H9 (cell line): ENCODE data around the gene LACRT. TPM values are rescaled to one million over a fixed set of nuclear protein-coding genes. Genes with fewer than 3 reads are reported as not detected.

Source experiments
- DNase-seq: peaks from one replicate; pipeline ENCODE4 v3.0.0-alpha.2; 2017
- H2AFZ ChIP-seq: one replicate; pipeline ENCODE4 v1.6.1; 2013; ENCODE audit warnings: mild to moderate bottlenecking, low read length, control low read depth, moderate library complexity
- H2AK5ac ChIP-seq: 2 replicates; pipeline ENCODE4 v1.6.1; 2013; ENCODE audit warnings: low read length, control low read depth, mixed read lengths; ENCODE audit not compliant: insufficient read length
- H2BK120ac ChIP-seq: one replicate; pipeline ENCODE4 v1.6.1; 2013; ENCODE audit warnings: low read depth, mild to moderate bottlenecking, low read length, control low read depth, inconsistent platforms; ENCODE audit not compliant: poor library complexity, severe bottlenecking
- H2BK12ac ChIP-seq: 2 replicates; pipeline ENCODE4 v1.6.1; 2013; ENCODE audit warnings: low read length, control low read depth, mixed read lengths, low read depth; ENCODE audit not compliant: insufficient read length
- H2BK15ac ChIP-seq: 2 replicates; pipeline ENCODE4 v1.6.1; 2013; ENCODE audit warnings: low read depth, low read length, control low read depth
- H2BK20ac ChIP-seq: one replicate; pipeline ENCODE4 v1.6.1; 2013; ENCODE audit warnings: low read depth, mild to moderate bottlenecking, low read length, control low read depth, inconsistent platforms; ENCODE audit not compliant: poor library complexity, severe bottlenecking
- H2BK5ac ChIP-seq: 2 replicates; pipeline ENCODE4 v1.6.1; 2013; ENCODE audit warnings: low read length, control low read depth, mixed read lengths; ENCODE audit not compliant: insufficient read length
- H3K14ac ChIP-seq: 2 replicates; pipeline ENCODE4 v1.6.1; 2013; ENCODE audit warnings: low read length, control low read depth; ENCODE audit not compliant: insufficient read depth
- H3K18ac ChIP-seq: 2 replicates; pipeline ENCODE4 v1.6.1; 2013; ENCODE audit warnings: low read depth, mild to moderate bottlenecking, mixed read lengths, low read length, control low read depth; ENCODE audit not compliant: insufficient read length
- H3K23ac ChIP-seq: 2 replicates; pipeline ENCODE4 v1.6.1; 2013; ENCODE audit warnings: low read length, control low read depth, mixed read lengths, low read depth; ENCODE audit not compliant: insufficient read length
- H3K23me2 ChIP-seq: 2 replicates; pipeline ENCODE4 v1.6.1; 2013; ENCODE audit warnings: low read depth, mild to moderate bottlenecking, mixed read lengths, low read length, control low read depth; ENCODE audit not compliant: insufficient read length, poor library complexity, severe bottlenecking
- H3K27ac ChIP-seq: 2 replicates; pipeline ENCODE4 v1.5.1; 2013; ENCODE audit warnings: low read length, control low read depth, mixed read lengths, low read depth; ENCODE audit not compliant: insufficient read length
- H3K27me3 ChIP-seq: 2 replicates; pipeline ENCODE4 v1.6.1; 2013; ENCODE audit warnings: low read length, control low read depth, inconsistent platforms; ENCODE audit not compliant: insufficient read depth
- H3K4ac ChIP-seq: 2 replicates; pipeline ENCODE4 v1.6.1; 2013; ENCODE audit warnings: low read depth, mild to moderate bottlenecking, control low read depth, inconsistent platforms, low read length, moderate library complexity
- H3K4me1 ChIP-seq: 2 replicates; pipeline ENCODE4 v1.6.1; 2013; ENCODE audit warnings: low read length, control low read depth, inconsistent platforms; ENCODE audit not compliant: insufficient read depth
- H3K4me2 ChIP-seq: 2 replicates; pipeline ENCODE4 v1.6.1; 2013; ENCODE audit warnings: low read length, control low read depth, mixed read lengths; ENCODE audit not compliant: insufficient read length, insufficient read depth
- H3K56ac ChIP-seq: 2 replicates; pipeline ENCODE4 v1.6.1; 2013; ENCODE audit warnings: low read depth, mild to moderate bottlenecking, mixed read lengths, low read length, control low read depth; ENCODE audit not compliant: insufficient read length
- H3K79me1 ChIP-seq: 2 replicates; pipeline ENCODE4 v1.6.1; 2013; ENCODE audit warnings: low read depth, mild to moderate bottlenecking, moderate library complexity, low read length, control low read depth, inconsistent platforms; ENCODE audit not compliant: insufficient read depth, poor library complexity, severe bottlenecking
- H3K79me2 ChIP-seq: 2 replicates; pipeline ENCODE4 v1.6.1; 2013; ENCODE audit warnings: low read length, control low read depth, inconsistent platforms; ENCODE audit not compliant: insufficient read depth
- H3K9ac ChIP-seq: 2 replicates; pipeline ENCODE4 v1.6.1; 2013; ENCODE audit warnings: low read length, control low read depth, mixed read lengths; ENCODE audit not compliant: insufficient read length; ENCODE audit errors: extremely low read depth
- H3K9me3 ChIP-seq: one replicate; pipeline ENCODE4 v1.6.1; 2013; ENCODE audit warnings: low read depth, low read length, inconsistent platforms; ENCODE audit not compliant: control insufficient read depth
- H3T11ph ChIP-seq: one replicate; pipeline ENCODE4 v1.6.1; 2013; ENCODE audit warnings: mild to moderate bottlenecking, low read length, control low read depth, inconsistent platforms
- H4K20me1 ChIP-seq: one replicate; pipeline ENCODE4 v1.6.1; 2013; ENCODE audit not compliant: control insufficient read depth, insufficient read length, insufficient read depth
- H4K5ac ChIP-seq: 2 replicates; pipeline ENCODE4 v1.6.1; 2013; ENCODE audit warnings: low read depth, mild to moderate bottlenecking, mixed read lengths, low read length, control low read depth; ENCODE audit not compliant: insufficient read length
- H4K8ac ChIP-seq: replicated peaks from 2 replicates; pipeline ENCODE4 v1.6.1; 2013; ENCODE audit warnings: low read length, control low read depth, mixed read lengths, low read depth; ENCODE audit not compliant: insufficient read length
- H4K91ac ChIP-seq: 2 replicates; pipeline ENCODE4 v1.6.1; 2013; ENCODE audit warnings: low read depth, mild to moderate bottlenecking, moderate library complexity, mixed read lengths, low read length, control low read depth; ENCODE audit not compliant: insufficient read length
- H3K27ac Mint-ChIP-seq, 3 experiments: 2 replicates in 2 of 3; 3 replicates in 1 of 3; pipeline ENCODE4 v1.8.0; 2020 to 2021; ENCODE audit warnings: mixed read lengths in 3 of 3, mild to moderate bottlenecking in 1 of 3, moderate library complexity in 1 of 3
- H3K27me3 Mint-ChIP-seq: 2 replicates; pipeline ENCODE4 v1.8.0; 2021; ENCODE audit warnings: low read depth, mild to moderate bottlenecking, moderate library complexity, mixed read lengths
- H3K36me3 Mint-ChIP-seq, 3 experiments: 2 replicates in 2 of 3; 3 replicates in 1 of 3; pipeline ENCODE4 v1.8.0; 2020 to 2021; ENCODE audit warnings: low read depth in 3 of 3, mixed read lengths in 3 of 3; ENCODE audit not compliant: insufficient read depth in 1 of 3
- H3K4me1 Mint-ChIP-seq, 2 experiments: 2 replicates each; pipeline ENCODE4 v1.8.0; 2020; ENCODE audit warnings: mixed read lengths in 2 of 2
- H3K4me3 Mint-ChIP-seq, 2 experiments: 2 replicates in 1 of 2; 3 replicates in 1 of 2; pipeline ENCODE4 v1.8.0; 2020 to 2021; ENCODE audit warnings: mild to moderate bottlenecking in 2 of 2, mixed read lengths in 2 of 2, moderate library complexity in 1 of 2
- H3K9me3 Mint-ChIP-seq, 2 experiments: 2 replicates in 1 of 2; 3 replicates in 1 of 2; pipeline ENCODE4 v1.8.0; 2020; ENCODE audit warnings: mild to moderate bottlenecking in 2 of 2, mixed read lengths in 2 of 2, moderate library complexity in 1 of 2
- CTCF ChIP-seq: fragments of 200-600 bp; sonication (generic); conservative IDR thresholded peaks from 3 replicates; pipeline ENCODE4 v1.8.0; 2021; ENCODE audit warnings: antibody characterized with exemption, mild to moderate bottlenecking
- WGBS: extraction: QIAGEN DNeasy Blood & Tissue Kit; methylation state at CpG from one replicate; pipeline ENCODE4 v1.1.7; 2013; ENCODE audit warnings: missing lambda C conversion rate, low lambda C conversion rate, mixed read lengths; ENCODE audit not compliant: insufficient read length; ENCODE audit errors: extremely low coverage; 5-methylcytosine and 5-hydroxymethylcytosine counted together
- total RNA-seq: library from RNA; stranded (reverse); gene quantifications from 2 replicates; pipeline ENCODE4 v1.2.1, GENCODE V29; 2021

The LACRT gene
- total RNA-seq, 1 experiment from 2014 or later, result not detected

GRCh38 chr12:54602661-54603060, 32.0 kb downstream of the LACRT start:
- no peak overlapping the region for H2BK12ac ChIP-seq
- H3K27me3 Mint-ChIP-seq, result peaks cover 64% of the 10 kb centered on the region
- no peak overlapping the region for H4K91ac ChIP-seq
- no CpG with 5 or more reads among the region's 2 CpGs for WGBS
- no peak overlapping the region for H2BK15ac ChIP-seq
- H4K20me1 ChIP-seq, result no peaks in the 10 kb centered on the region
- H4K5ac ChIP-seq, result no peak overlapping the region
- TF ChIP-seq CTCF, result no peak
- H3K4me3 Mint-ChIP-seq, result no peak overlapping the region
- no peak overlapping the region for H3T11ph ChIP-seq
- no peak for DNase-seq
- H3K14ac ChIP-seq, result no peak overlapping the region
- H3K4me2 ChIP-seq, result no peak overlapping the region
- no peak overlapping the region for H3K27ac ChIP-seq
- no peak overlapping the region for H3K23ac ChIP-seq
- no peaks in the 10 kb centered on the region for H3K23me2 ChIP-seq
- H2AK5ac ChIP-seq, result no peak overlapping the region
- H2BK120ac ChIP-seq, result no peak overlapping the region
- H2AFZ ChIP-seq, result no peak overlapping the region
- no peak overlapping the region for H2BK5ac ChIP-seq
- no peak overlapping the region for H3K9ac ChIP-seq
- H3K4me1 Mint-ChIP-seq, result no peaks in the 10 kb centered on the region
- no peaks in the 10 kb centered on the region for H3K79me2 ChIP-seq
- no peaks in the 10 kb centered on the region for H3K4me1 ChIP-seq
- H3K27me3 ChIP-seq, result no peaks in the 10 kb centered on the region; the same call in 1 of the 2 replicates
- H3K9me3 ChIP-seq, result no peaks in the 10 kb centered on the region
- no peaks in the 10 kb centered on the region; a peak in 1 of 7 replicates for H3K36me3 Mint-ChIP-seq
- no peak overlapping the region for H4K8ac ChIP-seq
- no peak overlapping the region for H3K4ac ChIP-seq
- H3K9me3 Mint-ChIP-seq, result no peaks in the 10 kb centered on the region
- no peak overlapping the region for H2BK20ac ChIP-seq
- no peak overlapping the region for H3K18ac ChIP-seq
- no peak overlapping the region for H3K27ac Mint-ChIP-seq
- no peak overlapping the region for H3K56ac ChIP-seq
- H3K79me1 ChIP-seq, result no peaks in the 10 kb centered on the region
